Peyer's patch (tissue), 4 donors: Measurements from ENCODE around the gene FARSA.

ENCODE experiments used
- CTCF ChIP-seq, 6 experiments: fragments of 450-650 bp in 4 of 6; fragments of 200-600 bp in 2 of 6; sonication (generic) in 1 of 6; IDR thresholded peaks; one replicate each; pipeline ENCODE4 v1.5.1; 2017 to 2019; ENCODE audit warnings: antibody characterized with exemption in 6 of 6, mild to moderate bottlenecking in 3 of 6, moderate library complexity in 1 of 6
- POLR2A ChIP-seq, 2 donors: fragments of 450-650 bp; IDR thresholded peaks; one replicate each; pipeline ENCODE4 v1.5.1; 2017; ENCODE audit warnings: antibody characterized with exemption in 2 of 2, mild to moderate bottlenecking in 2 of 2, moderate library complexity in 2 of 2

GRCh38 chr19:12982648-12983047 is 49.1 kb upstream of the FARSA start:
- TF ChIP-seq CTCF (IDR thresholded peaks at IDR 0.05) (no peak), POLR2A (IDR thresholded peaks at IDR 0.05) (no peak)
